HCT116 (cell line): ENCODE data around the gene UGGT2.

ENCODE experiments used
- CBX3 ChIP-seq: IDR thresholded peaks from 2 replicates; pipeline ENCODE4 v1.6.1; 2012; ENCODE audit warnings: low read depth
- CTCF ChIP-seq, 3 experiments: fragments of 200-600 bp in 1 of 3; sonication (generic) in 1 of 3; IDR thresholded peaks in 2 of 3; conservative IDR thresholded peaks in 1 of 3; 2 replicates each; pipeline ENCODE4 v1.5.1; 2012 to 2017; ENCODE audit warnings: low read depth in 2 of 3, low read length in 2 of 3, antibody characterized with exemption in 1 of 3, borderline replicate concordance in 1 of 3, control low read depth in 1 of 3, mild to moderate bottlenecking in 1 of 3, mixed read lengths in 1 of 3, mixed run types in 1 of 3, moderate library complexity in 1 of 3; ENCODE audit not compliant: insufficient read depth in 1 of 3
- EZH2 ChIP-seq: fragments of 200-600 bp; sonication (generic); IDR thresholded peaks from 2 replicates; pipeline ENCODE4 v1.6.1; 2017; ENCODE audit warnings: antibody characterized with exemption, mixed run types
- EZH2phosphoT487 ChIP-seq: fragments of 200-600 bp; IDR thresholded peaks from 2 replicates; pipeline ENCODE4 v1.6.1; 2018; ENCODE audit warnings: antibody characterized with exemption, borderline replicate concordance
- JUND ChIP-seq: IDR thresholded peaks from 2 replicates; pipeline ENCODE4 v1.6.1; 2012
- POLR2A ChIP-seq: IDR thresholded peaks from 2 replicates; pipeline ENCODE4 v1.7.0; 2011; ENCODE audit warnings: borderline replicate concordance; ENCODE audit not compliant: insufficient read depth, insufficient read length; ENCODE audit errors: extremely low read depth
- POLR2AphosphoS5 ChIP-seq: IDR thresholded peaks from 2 replicates; pipeline ENCODE4 v1.6.1; 2011; ENCODE audit warnings: mild to moderate bottlenecking, low read depth, low read length, moderate library complexity
- RAD21 ChIP-seq: IDR thresholded peaks from 2 replicates; pipeline ENCODE4 v1.6.1; 2012; ENCODE audit warnings: low read depth, mild to moderate bottlenecking
- SIN3A ChIP-seq: IDR thresholded peaks from 2 replicates; pipeline ENCODE4 v1.6.1; 2012; ENCODE audit warnings: low read depth
- SP1 ChIP-seq: IDR thresholded peaks from 2 replicates; pipeline ENCODE4 v1.6.1; 2012; ENCODE audit warnings: low read depth
- YY1 ChIP-seq: IDR thresholded peaks from 2 replicates; pipeline ENCODE4 v1.6.1; 2011; ENCODE audit warnings: low read length, low read depth, moderate library complexity, mild to moderate bottlenecking; ENCODE audit not compliant: insufficient replicate concordance; ENCODE audit errors: extremely low read depth
- ZNF274 ChIP-seq: fragments of 200-500 bp; sonication (Bioruptor generic); IDR thresholded peaks from 2 replicates; pipeline ENCODE4 v1.6.1; 2014; ENCODE audit warnings: mild to moderate bottlenecking, low read depth, low read length, inconsistent platforms
- TF ChIP-seq, protein P1 (sequence below): IDR thresholded peaks from 2 replicates; pipeline ENCODE4 v1.6.1; 2012; ENCODE audit warnings: low read depth
- TF ChIP-seq, protein P2 (sequence below): IDR thresholded peaks from 2 replicates; pipeline ENCODE4 v1.6.1; 2011; ENCODE audit warnings: mild to moderate bottlenecking, low read length, moderate library complexity; ENCODE audit not compliant: insufficient replicate concordance; ENCODE audit errors: extremely low read depth

GRCh38 chr13:95957331-95957730 is 95.9 kb downstream of the UGGT2 start:
- TF ChIP-seq CTCF (IDR thresholded peaks at IDR 0.05 in 2 of 3, conservative IDR thresholded peaks at IDR 0.05 in 1 of 3; ENCODE audit: borderline replicate concordance in 1 of 3, insufficient read depth in 1 of 3, low read depth in 2 of 3, low read length in 2 of 3) (no peak), CBX3 (no peak), POLR2AphosphoS5 (no peak), POLR2A (no peak), EZH2 (no peak), JUND (no peak), EZH2phosphoT487 (no peak), RAD21 (no peak), YY1 (no peak), SIN3A (no peak), ZNF274 (no peak), SP1 (no peak)
- TF ChIP-seq, protein P1, sequence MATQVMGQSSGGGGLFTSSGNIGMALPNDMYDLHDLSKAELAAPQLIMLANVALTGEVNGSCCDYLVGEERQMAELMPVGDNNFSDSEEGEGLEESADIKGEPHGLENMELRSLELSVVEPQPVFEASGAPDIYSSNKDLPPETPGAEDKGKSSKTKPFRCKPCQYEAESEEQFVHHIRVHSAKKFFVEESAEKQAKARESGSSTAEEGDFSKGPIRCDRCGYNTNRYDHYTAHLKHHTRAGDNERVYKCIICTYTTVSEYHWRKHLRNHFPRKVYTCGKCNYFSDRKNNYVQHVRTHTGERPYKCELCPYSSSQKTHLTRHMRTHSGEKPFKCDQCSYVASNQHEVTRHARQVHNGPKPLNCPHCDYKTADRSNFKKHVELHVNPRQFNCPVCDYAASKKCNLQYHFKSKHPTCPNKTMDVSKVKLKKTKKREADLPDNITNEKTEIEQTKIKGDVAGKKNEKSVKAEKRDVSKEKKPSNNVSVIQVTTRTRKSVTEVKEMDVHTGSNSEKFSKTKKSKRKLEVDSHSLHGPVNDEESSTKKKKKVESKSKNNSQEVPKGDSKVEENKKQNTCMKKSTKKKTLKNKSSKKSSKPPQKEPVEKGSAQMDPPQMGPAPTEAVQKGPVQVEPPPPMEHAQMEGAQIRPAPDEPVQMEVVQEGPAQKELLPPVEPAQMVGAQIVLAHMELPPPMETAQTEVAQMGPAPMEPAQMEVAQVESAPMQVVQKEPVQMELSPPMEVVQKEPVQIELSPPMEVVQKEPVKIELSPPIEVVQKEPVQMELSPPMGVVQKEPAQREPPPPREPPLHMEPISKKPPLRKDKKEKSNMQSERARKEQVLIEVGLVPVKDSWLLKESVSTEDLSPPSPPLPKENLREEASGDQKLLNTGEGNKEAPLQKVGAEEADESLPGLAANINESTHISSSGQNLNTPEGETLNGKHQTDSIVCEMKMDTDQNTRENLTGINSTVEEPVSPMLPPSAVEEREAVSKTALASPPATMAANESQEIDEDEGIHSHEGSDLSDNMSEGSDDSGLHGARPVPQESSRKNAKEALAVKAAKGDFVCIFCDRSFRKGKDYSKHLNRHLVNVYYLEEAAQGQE, result no peak
- TF ChIP-seq, protein P2, sequence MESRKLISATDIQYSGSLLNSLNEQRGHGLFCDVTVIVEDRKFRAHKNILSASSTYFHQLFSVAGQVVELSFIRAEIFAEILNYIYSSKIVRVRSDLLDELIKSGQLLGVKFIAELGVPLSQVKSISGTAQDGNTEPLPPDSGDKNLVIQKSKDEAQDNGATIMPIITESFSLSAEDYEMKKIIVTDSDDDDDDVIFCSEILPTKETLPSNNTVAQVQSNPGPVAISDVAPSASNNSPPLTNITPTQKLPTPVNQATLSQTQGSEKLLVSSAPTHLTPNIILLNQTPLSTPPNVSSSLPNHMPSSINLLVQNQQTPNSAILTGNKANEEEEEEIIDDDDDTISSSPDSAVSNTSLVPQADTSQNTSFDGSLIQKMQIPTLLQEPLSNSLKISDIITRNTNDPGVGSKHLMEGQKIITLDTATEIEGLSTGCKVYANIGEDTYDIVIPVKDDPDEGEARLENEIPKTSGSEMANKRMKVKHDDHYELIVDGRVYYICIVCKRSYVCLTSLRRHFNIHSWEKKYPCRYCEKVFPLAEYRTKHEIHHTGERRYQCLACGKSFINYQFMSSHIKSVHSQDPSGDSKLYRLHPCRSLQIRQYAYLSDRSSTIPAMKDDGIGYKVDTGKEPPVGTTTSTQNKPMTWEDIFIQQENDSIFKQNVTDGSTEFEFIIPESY, result no peak
